Uterus (tissue), 2 donors: ENCODE data around the gene ASIC1.

Experiments used
- CTCF ChIP-seq, 4 experiments: fragments of 200-600 bp in 2 of 4; fragments of 450-650 bp in 2 of 4; sonication (generic) in 2 of 4; IDR thresholded peaks; one replicate each; pipeline ENCODE4 v1.5.1; 2016 to 2019; ENCODE audit warnings: antibody characterized with exemption in 4 of 4, mild to moderate bottlenecking in 2 of 4, moderate library complexity in 1 of 4
- POLR2A ChIP-seq, 2 donors: fragments of 450-650 bp; IDR thresholded peaks; one replicate each; pipeline ENCODE4 v1.6.1; 2016; ENCODE audit warnings: antibody characterized with exemption in 2 of 2, mild to moderate bottlenecking in 1 of 2, moderate library complexity in 1 of 2

- TF ChIP-seq CTCF (IDR thresholded peaks at IDR 0.05), result no peak
- no peak for TF ChIP-seq POLR2A (IDR thresholded peaks at IDR 0.05)
Measured at GRCh38 chr12:50073712-50074111, 16.3 kb downstream of the ASIC1 start.
